HUDEP-2 (cell line): Measurements from ENCODE around the gene DNAH9.

ENCODE experiments used
- DNase-seq, 76 experiments: peaks; one replicate each; lab custom pipeline; 2025; ENCODE audit not compliant: unreplicated experiment in 76 of 76; lab: John Stamatoyannopoulos, UW

DNAH9 gene

GRCh38 chr17:11643851-11644250, 45.6 kb downstream of the DNAH9 start:
- no peak for DNase-seq

- DNase-seq = peak in 64 of 76 experiments; percentile 1 to 76 (median 40)
Measured at GRCh38 chr17:11644265-11645212, 46.3 kb downstream of the DNAH9 start.

GRCh38 chr17:11645426-11645825, 47.2 kb downstream of the DNAH9 start:
- DNase-seq = no peak

- no peak for DNase-seq
Measured at GRCh38 chr17:11651089-11651488, 52.8 kb downstream of the DNAH9 start.

GRCh38 chr17:11668618-11669017, 70.3 kb downstream of the DNAH9 start:
- DNase-seq = no peak

- DNase-seq = no peak
Measured at GRCh38 chr17:11671126-11671525, 72.9 kb downstream of the DNAH9 start.

- DNase-seq = no peak
Measured at GRCh38 chr17:11682646-11683045, 84.4 kb downstream of the DNAH9 start.

GRCh38 chr17:11690681-11691080, 92.4 kb downstream of the DNAH9 start:
- DNase-seq = no peak

GRCh38 chr17:11692688-11693087, 94.4 kb downstream of the DNAH9 start:
- DNase-seq = no peak

GRCh38 chr17:11693284-11693683, 95.0 kb downstream of the DNAH9 start:
- no peak for DNase-seq

- DNase-seq = no peak
Measured at GRCh38 chr17:11700668-11701067, 102.4 kb downstream of the DNAH9 start.

GRCh38 chr17:11701911-11702310, 103.6 kb downstream of the DNAH9 start:
- DNase-seq = no peak

- DNase-seq = no peak
Measured at GRCh38 chr17:11704041-11704440, 105.8 kb downstream of the DNAH9 start.

- DNase-seq = no peak
Measured at GRCh38 chr17:11705111-11705510, 106.8 kb downstream of the DNAH9 start.

- no peak for DNase-seq
Measured at GRCh38 chr17:11707586-11707985, 109.3 kb downstream of the DNAH9 start.

GRCh38 chr17:11712456-11712855, 114.2 kb downstream of the DNAH9 start:
- DNase-seq = no peak

GRCh38 chr17:11719203-11719602, 120.9 kb downstream of the DNAH9 start:
- no peak for DNase-seq

GRCh38 chr17:11719856-11720255, 121.6 kb downstream of the DNAH9 start:
- no peak for DNase-seq

- DNase-seq = no peak
Measured at GRCh38 chr17:11720816-11721215, 122.5 kb downstream of the DNAH9 start.

- DNase-seq = no peak
Measured at GRCh38 chr17:11730747-11731146, 132.5 kb downstream of the DNAH9 start.

GRCh38 chr17:11736613-11737312, 138.5 kb downstream of the DNAH9 start:
- no peak for DNase-seq

- no peak for DNase-seq
Measured at GRCh38 chr17:11737313-11737679, 139.0 kb downstream of the DNAH9 start.
